HG03066 (cell line): ENCODE results near the gene LMX1A.

Source experiments
- ATAC-seq: cut with Tn5 transposase; IDR thresholded peaks from one replicate; pipeline ENCODE4 v1.9.1; 2021; ENCODE audit warnings: low read depth; ENCODE audit not compliant: unreplicated experiment

LMX1A gene

DNA sequence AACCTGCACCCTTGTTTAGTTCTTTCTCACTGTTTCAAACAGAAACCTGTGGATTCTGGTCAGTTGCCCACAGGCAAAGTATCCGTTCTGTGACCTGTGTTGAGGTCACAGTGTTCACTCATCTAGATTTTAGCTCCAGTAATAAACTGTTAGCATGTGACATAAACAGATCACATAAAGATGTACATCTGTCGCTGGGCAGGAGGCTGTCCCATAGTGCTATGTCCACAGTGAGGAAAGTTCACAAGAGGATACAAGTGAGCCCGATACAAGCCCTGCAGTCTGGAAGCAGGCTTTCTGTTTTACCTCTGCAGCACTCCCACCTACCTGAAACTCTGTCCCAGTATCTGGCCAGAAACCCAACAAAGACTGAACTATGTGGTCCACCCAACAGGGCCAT is 28.4 kb downstream of the LMX1A start:
- no peak for ATAC-seq

DNA sequence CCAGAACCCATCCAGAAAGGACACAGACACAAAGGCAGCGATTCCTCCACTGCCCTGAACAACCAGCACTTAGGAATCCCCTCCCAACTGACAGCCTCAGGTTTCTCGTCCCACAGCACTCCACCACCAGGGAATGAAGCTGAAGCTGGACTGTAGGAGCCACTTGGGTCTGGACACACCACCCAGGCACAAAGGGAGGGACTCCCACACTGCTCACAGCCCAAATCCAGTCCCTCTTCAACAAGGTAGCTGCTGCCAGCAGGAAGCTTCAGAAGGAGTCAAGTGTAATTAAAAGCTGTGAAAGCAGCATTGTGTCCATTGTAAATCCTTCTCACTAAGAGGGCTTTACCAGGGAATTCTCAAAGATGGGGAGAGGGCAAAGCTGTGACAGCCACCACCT is 29.0 kb downstream of the LMX1A start:
- no peak for ATAC-seq

DNA sequence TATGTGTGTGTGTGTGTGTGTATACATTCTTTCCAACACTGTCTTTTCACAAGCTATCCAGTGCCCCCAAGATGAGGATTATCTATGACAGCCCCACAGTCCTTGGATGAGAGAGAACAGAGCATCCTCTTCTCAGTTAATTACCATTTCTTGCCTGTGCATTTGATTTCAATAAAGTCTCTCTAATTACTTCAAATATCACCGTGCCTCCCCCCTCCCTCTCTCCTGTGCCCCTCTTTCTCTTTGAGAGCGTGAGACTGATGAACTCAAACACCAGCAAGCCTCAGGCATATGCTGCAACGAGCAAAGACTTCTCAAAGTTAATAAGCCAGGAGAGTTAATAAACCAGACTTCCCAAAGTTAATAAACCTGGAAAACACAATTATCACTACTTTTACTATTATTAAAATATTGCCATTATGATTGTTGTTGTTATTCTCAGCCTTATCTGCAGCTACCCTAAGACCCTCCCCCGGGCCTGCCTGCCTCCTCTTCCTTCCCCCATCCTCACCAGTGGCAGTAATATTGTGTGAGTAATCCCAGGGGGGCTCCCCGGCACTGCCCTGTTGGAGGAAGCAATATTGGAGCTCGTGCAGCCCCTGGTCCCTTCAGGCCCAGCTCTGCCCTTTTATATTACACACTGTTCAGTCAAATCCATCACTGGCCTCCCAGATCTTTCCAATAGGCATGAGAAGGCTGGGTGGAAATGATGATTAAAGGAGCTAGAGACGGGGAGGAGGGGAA is 30.9 kb downstream of the LMX1A start:
- ATAC-seq = no peak

DNA sequence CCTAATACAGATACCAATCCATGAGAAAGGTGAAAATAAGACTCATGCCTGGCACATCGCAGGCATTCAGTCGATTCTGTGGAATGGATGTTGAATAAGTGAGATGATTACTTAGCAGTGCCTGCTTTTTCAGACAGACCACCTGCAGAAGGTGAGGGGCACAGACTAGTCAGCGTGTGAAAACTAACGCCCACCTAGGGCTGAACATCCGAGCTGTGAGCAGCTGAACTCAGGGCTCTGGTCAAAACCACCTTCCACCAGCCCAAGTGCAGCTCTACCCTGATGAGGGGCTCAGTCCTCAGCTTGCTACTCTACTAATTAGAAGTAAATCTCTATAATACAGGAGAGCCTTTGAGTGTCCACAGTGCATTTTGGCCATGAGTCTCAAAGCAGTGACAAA is 32.5 kb downstream of the LMX1A start:
- ATAC-seq = no peak

DNA sequence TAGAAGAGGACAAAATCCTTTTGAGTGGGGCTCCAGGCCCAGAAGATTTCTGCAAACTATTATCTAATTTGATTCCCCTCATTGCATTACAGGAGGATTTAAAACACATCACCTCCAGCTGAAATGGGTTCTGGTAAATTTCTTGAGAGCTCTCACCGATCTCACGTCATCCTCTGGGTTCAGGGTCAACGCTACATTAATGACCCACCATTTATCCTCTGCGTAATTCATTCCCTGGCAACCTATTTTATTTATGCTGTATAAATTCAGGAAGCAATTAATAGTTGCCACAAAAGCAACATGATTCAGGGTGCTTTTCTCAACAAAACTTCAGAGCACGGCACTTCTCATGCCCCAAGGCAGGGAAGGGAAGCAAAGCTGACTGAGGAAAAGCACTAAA is 38.9 kb downstream of the LMX1A start:
- no peak for ATAC-seq

DNA sequence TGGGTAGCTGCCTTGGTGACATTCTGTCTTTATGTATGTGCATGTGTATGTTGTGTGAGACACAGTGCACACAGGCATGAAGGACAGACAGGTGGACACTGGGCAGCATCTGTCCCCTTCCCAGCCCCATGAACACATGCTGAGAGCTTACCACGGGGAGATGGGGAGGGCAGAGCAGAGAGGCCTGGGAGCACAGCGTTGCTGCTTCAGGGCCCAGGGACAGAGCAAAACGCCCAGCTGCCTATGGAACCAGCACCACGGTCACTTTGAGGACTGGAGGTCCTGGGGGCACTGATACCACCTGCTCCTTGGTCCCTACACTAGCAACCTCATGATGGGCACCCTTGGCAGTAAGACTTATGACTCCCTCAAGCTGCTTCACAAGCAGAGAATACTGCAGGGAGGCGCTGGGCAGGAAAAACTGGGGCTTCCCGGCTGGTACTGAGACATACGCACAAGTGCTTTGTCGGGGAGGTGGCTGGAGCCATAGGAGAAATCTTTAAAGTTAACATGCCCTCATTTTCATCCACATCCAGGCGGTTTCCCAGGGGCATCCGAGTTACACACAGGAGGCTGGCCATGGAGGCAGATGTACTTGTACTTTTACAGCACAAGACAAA is 40.3 kb downstream of the LMX1A start:
- no peak for ATAC-seq

DNA sequence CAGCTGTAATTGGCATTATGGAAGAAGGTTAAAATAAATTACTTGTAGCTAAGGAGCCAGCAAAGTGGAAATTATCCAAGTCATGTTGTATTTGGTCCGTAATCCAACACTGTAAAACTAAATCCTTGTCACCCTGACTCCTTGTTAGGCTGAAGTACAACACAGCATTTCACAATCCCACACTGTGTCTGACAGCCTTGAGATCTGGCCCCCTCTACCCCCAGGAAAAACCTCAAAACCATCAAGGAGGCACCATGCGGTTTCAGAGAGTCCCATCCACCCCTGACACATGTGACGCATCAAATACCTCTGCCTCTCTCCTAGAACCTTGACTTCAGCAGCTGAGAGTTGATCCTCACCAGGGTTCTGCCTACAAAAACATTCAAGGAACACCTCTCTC is 41.0 kb downstream of the LMX1A start:
- ATAC-seq = no peak

DNA sequence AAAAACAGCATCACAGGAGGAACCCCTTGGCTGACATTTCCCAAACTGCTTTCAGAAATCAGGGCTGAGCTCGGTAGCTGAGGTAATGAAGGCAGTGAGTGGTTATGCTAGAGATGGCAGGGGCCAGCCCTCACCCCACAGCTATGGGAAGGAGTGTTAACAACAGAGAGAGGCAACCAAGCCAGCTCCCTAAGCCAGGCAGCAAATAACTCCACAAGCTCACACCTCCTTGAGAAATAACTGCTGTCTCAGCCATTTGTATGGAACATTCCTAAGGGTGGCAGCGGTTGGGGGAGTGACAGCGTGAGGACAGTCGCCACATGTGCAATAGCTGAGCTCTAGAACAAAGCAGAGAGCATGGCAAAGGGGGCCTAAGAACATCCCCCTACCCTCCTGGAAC is 42.6 kb downstream of the LMX1A start:
- ATAC-seq = no peak

DNA sequence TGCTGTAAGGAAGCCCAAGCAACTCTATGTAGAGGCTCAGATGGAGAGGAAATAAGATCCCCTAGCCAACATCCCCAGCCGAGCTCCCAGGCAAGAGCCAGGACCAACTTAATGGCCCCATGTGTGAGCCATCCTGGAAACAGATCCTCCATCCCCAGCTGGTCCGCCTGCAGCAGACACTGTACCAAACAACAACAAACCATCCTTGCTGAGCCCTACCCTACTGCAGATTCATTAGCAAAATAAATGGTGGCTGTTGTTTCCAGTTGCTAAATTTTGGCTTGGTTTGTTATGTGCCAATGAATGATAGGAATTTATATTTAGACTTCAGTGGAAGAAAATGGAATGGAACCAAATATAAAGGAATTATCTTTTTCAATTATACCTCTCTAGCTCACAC is 43.9 kb downstream of the LMX1A start:
- ATAC-seq = no peak

DNA sequence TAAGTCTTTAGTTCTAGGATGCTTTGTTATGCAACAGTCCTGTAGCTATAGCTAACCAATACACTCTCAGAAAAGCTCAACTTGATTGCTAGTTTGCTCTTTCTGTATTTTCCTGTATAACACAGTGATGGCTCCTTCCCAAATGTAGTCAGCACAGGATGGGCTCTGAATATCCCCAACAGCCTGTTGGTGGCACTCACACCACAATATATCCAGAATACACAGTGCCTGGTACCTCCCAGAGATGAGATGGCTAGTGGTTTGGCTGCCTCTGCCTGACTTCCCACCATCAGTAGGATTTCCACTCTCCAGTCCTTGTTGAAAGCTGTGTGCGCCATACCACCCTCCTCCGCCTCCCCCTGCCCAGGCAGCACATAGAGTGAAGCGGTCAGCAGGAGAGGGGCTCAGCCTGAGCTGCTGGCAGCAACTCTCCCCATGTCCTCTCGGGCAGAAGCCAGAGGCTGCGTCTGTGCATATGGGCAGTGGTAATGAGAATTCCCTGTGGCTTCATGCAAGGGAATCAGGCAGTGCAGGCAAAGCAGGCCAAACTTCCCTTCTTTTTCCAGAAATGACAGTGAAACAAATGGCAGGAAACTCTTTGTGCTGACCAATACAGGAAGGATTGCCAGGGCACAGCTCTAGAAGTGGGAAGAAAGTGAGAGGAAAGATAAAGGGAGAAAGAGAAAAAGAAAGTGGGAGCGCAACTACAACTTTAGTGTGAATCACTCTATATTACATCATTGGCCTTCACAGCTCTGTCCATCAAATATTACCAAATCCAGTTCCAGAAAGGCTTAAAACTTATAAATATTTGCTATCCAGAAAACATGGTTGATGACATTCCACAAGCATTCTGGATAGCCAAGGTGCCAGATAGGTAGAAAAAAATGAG is 49.7 kb downstream of the LMX1A start:
- ATAC-seq = no peak

DNA sequence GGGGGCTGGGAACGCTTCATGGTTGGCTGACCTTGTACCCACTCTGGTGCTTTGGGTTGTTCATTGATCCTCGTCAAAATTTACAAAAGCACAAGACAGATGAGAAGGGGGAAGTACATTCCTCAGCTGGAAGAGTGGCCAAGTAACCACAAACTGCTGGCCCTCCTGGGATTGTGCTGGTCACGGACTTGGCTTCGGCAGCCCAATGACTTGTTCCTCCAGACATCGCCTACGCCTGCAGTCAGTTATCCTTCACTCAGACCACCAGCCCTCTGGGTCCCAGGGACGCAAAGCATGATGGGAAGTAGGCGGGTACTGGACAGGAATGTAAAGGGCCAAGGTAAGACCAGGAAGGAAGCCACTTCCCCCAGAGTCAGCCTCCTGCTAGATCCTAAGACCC is 53.1 kb downstream of the LMX1A start:
- ATAC-seq = no peak

DNA sequence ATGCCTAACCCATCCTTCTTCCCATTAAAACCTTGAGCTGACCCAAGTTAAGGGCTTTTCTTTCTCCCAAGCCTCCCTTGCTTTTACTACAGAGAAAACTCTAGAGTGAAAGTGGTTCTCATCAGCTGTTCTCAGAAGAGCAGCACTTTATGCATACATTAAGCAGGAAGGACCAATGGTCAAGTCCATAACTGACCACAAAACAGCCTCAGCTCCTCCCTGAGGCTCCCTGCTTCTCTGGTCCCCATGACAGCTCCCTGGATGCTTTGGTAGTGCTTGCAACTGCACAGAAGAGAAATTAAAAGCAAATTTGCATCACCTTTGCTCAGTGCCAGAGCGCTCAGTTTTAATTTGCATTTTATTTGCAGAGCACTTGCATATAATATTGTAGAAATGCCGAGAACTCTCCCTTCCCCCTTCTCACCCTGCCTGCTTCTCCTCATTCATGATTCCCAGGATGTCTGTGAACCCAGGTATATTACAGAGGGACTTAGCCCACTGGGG is 56.1 kb downstream of the LMX1A start:
- no peak for ATAC-seq

DNA sequence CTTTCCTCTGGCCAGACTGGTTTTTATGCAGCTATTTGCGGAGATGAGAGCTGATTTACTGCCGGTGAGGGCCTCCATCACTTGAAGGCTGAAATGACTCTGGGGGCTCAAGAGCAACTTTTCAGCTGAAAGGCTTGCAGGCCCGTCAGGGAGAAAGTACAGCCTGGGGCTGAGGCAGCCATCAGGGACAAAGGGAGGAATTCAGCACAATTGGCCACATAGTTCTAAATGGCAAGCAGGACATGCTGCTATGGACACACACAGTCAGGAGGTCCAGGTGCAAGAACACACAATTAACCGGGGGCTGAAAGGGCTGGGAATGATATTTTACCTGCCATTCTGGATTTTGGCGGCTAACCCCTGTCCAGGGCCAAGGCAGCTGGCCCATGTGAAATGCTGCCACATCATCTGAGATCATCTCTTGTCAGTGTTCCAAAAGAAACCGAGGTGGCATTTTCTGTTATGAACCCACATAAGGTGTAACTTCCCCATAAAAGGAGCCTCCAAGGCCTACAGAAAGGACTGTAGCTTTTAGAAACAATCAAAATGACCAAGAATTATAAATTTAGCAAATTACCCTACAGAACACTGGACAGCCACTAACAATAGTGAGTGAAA is 58.2 kb downstream of the LMX1A start:
- ATAC-seq = no peak

DNA sequence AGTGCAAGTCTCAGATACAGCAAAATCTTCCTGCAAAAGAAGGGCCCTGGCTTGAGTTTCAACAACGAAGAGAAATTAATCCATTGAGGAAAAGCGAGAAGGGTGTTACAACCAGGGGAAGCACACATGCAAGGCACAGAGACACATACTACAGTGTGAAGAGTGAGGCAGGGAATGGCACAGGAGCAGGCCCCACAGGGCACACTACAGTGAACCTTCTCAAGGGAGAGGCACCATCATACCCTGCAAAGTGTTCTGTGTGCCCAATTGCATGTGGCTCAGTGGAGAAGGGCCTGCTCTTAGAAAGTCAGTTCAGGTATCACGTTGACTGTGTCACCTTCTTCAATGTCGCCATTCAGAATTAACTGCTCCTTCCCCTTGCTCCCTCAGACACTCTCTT is 60.3 kb downstream of the LMX1A start:
- ATAC-seq = no peak

DNA sequence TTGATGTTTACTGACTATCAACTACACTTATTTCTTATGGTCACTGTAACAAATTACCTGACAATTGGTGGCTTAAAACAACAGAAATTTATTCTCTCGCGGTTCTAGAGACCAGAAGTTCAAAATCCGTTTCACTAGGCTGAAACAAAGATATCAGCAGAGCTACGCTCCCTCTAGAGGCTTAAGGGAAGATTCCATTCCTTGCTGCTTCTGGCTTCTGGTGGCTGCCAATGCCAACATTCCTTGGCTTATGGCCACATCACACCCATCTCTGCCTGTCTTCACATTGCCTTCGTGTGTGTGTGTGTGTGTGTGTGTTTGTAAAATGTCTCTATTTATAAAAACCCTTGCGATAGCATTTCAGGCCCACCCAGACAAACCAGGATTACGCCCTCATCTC is 66.4 kb downstream of the LMX1A start:
- ATAC-seq = no peak

DNA sequence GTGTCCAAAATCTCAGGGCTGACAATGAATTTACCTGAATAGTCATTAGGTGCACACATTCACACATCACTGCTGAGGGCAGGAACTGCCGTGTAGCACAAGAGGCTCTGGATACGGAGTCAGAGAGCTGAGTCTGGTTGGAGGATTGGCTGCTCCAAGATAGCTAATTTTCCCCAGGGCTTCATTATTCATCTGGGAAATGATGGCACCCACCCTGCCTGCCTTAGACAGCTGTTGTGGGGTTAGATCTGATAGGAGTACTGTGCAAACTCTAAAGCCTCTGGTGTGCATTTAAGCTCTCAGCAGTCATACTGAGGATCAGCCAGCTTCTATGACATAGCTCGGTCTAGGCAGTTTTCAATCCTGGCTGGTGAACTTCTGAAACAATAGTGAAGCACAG is 67.0 kb downstream of the LMX1A start:
- no peak for ATAC-seq

DNA sequence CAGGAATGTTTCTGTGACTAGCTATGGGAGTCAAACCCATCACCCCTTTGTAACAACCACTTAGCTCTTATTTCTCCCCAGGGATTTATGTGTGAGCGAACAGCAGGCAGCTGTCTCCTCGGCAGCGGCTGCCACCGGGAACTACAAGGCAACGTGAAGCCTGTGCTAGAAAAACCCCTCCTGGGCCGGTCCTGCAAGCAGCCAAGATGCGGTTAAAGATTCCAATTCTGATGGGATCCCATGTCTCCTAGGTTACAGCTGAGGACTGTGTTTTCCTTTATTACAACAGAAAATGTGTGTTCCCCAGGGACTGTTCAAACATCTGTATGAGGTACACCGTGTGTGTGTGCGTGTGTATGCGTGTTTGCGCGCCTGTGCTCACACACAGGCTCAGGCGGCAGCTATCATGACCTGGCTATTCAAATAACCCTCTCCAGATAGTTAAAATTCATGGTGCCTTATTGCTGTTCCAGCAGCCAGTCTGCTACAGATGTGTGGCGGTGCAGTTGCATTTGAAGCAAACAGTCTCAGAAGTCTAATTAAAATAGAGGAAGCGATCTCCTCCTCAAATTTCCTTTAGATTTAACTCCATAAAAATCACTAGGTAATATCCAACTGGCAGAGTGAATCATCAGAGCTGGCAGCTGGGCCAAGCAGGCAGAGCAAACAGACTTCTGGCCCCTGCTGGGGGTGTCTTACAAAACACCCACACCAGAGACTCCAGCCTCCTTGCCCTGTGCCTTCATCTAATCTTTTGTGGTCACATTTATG is 68.0 kb downstream of the LMX1A start:
- no peak for ATAC-seq

DNA sequence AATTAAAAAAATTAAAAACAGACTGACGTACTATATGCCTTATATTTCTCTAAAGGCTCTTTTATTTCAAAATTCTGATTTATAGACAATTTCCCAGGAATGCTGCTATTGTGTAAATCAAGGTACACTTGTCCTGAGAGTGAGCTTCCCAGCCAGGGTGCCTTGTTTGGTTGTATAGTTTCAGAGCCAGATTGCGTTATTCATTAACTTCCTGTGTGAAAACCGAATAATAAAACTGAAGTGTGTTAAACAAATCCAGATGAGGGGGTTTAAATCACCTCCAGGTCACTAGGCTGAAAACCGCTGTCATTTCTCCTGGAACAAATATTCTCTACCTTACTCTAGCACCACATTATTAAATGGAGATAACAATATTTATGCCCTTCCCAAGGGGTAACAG is 68.7 kb downstream of the LMX1A start:
- no peak for ATAC-seq

DNA sequence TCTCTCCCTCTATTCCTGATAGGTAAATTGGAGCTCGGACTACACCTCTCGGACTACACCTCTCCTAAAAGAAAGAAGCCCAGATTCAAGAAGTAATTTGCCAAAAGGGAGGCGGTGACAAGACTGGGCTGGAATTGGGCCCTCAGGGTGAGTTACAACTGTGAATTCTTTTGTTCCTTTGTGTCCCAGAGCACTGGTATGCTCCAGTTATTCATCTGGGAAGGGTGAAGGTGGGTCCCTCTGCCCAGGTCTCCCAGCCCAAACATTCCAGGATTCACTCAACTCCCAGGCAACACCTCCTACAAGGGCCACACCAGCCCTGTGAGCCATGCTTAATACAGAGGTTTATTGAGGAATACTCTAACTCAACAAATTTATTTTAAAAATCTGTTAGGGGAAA is 69.2 kb downstream of the LMX1A start:
- ATAC-seq = no peak

DNA sequence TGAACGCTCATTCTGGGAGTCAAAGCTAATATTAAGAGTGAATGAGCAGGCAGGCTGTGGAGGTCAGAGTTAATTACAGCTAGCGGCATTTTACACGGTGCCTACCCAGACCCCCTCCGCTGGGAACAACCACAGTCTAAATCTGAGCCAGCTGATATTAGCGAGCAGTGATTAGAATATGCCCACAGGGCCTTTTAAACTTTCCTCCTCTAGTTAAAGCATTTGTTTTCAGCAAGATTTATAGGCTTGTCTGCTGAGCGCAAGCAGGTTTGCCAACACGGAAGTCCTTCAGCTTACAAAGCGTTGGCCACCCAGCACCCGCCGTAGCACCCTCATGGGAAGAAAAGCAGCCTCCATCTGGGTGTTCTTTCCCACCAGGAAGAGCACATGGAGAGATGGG is 72.1 kb downstream of the LMX1A start:
- ATAC-seq = no peak
